Measurements from ENCODE around the gene SLC1A2. TPM values are rescaled to one million over a fixed set of nuclear protein-coding genes. Genes with fewer than 3 reads are reported as not detected.

Gene SLC1A2
- total RNA-seq, 2 donors from 2014 or later: 0.10 to 0.13 TPM

DNA sequence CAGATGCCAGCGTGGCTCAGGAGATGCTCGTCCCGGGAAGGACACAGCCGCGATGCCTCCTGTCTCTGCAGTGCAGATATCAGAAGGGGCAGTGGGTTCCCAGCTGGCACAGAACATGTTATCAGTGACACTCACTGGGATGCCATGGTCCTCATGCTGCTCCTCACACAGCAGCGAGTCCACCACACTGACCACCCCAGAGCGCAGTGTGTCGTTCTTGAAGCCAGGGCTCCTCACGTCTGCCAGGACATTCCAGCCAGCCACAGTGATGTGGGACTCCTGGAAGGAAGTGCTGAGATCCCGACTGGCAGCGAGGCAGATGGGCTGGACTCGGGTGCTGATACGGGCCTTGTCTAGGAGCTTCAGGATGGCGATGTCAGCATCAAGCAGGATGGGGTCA is 13.1 kb upstream of the SLC1A2 start:
- no peak overlapping the region for H3K9ac ChIP-seq (ENCODE audit: low read depth in 2 of 2, low read length in 2 of 2)
- H3K4me1 ChIP-seq: no peaks in the 10 kb centered on the region
- intact Hi-C loops (cut with DNase I): no loop called here
- no peak overlapping the region for H3K27ac ChIP-seq
- TF ChIP-seq CTCF (IDR thresholded peaks at IDR 0.05): no peak
- H3K27me3 ChIP-seq: no peaks in the 10 kb centered on the region
- H3K9me3 ChIP-seq: no peaks in the 10 kb centered on the region
- no peaks in the 10 kb centered on the region for H3K36me3 ChIP-seq
- no peak for DNase-seq
- no peak overlapping the region for H3K4me3 ChIP-seq

GRCh38 chr11:35427071-35427470 is 7.7 kb upstream of the SLC1A2 start:
- no peak overlapping the region for H3K27ac ChIP-seq
- no peak overlapping the region for H3K4me3 ChIP-seq
- no peaks in the 10 kb centered on the region for H3K4me1 ChIP-seq
- no peak for TF ChIP-seq CTCF (IDR thresholded peaks at IDR 0.05)
- peaks cover 9% of the 10 kb centered on the region for H3K27me3 ChIP-seq
- no peaks in the 10 kb centered on the region for H3K9me3 ChIP-seq
- intact Hi-C loops (cut with DNase I): no loop called here
- no peak for DNase-seq
- H3K9ac ChIP-seq (ENCODE audit: low read depth in 2 of 2, low read length in 2 of 2): no peak overlapping the region
- H3K36me3 ChIP-seq: no peaks in the 10 kb centered on the region

DNA sequence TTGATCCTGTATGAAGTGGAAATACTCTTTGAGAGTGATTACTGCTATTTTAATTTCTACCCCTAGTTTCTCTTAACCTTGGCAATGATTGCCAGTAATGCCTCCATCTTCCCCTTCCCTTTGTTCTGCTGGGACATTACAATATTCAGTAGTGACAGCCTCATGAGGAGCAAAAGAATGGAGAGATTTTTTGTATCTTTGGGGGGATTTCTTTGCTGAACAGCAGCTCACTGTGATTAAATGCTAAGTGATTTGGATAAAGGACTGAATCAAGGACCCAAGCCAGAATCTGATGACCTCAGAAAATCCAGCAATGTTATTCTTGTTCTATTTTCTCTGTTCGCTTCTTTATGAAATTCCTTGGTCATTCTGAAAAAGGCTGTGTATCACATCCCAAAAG is 7.0 kb upstream of the SLC1A2 start:
- H3K4me1 ChIP-seq: no peaks in the 10 kb centered on the region
- peaks cover 11% of the 10 kb centered on the region for H3K27me3 ChIP-seq
- H3K36me3 ChIP-seq: no peaks in the 10 kb centered on the region
- no peak overlapping the region for H3K9ac ChIP-seq (ENCODE audit: low read depth in 2 of 2, low read length in 2 of 2)
- intact Hi-C loops (cut with DNase I): no loop called here
- no peaks in the 10 kb centered on the region for H3K9me3 ChIP-seq
- no peak for DNase-seq
- H3K4me3 ChIP-seq: no peak overlapping the region
- TF ChIP-seq CTCF (IDR thresholded peaks at IDR 0.05): no peak
- no peak overlapping the region for H3K27ac ChIP-seq

DNA sequence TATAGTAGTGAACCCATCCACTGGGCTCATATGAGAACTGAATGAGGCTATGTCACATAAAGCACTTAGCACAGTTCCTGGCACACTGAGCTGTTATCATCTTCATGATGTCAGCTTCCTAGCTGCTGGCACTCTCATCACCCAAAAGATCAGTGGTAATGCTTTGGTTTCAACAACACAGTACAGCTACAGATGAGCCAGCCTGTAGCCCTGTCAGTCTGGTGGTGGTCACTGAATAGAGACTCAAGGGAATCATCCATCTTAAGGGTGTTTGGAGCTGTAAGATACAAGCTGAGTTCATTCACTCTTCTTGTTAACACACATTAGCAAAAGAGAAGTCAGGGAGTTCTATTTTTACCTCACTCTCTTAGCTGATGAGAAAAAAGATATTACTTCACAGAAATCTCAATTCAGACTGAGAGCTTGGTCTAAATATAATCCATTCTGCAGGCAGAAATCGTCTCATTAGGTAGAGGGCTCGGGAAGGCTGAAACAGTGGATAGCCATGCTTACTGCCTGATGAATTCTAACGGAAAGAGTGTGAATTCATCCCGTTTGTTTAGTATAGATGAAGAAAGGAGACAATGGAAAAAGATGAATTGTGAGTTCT is 6.3 kb upstream of the SLC1A2 start:
- Histone ChIP-seq H3K27me3 (peaks cover 18% of the 10 kb centered on the region), H3K9me3 (no peaks in the 10 kb centered on the region), H3K36me3 (no peaks in the 10 kb centered on the region), H3K4me3 (no peak overlapping the region), H3K4me1 (no peaks in the 10 kb centered on the region), H3K27ac (no peak overlapping the region), H3K9ac (ENCODE audit: low read depth in 2 of 2, low read length in 2 of 2) (no peak overlapping the region)
- intact Hi-C loops (cut with DNase I): no loop called here
- TF ChIP-seq CTCF (IDR thresholded peaks at IDR 0.05): no peak
- no peak for DNase-seq

- no peaks in the 10 kb centered on the region for H3K36me3 ChIP-seq
- TF ChIP-seq CTCF (IDR thresholded peaks at IDR 0.05): no peak
- no peak overlapping the region for H3K9ac ChIP-seq (ENCODE audit: low read depth in 2 of 2, low read length in 2 of 2)
- H3K27me3 ChIP-seq: peaks cover 31% of the 10 kb centered on the region
- no peak overlapping the region for H3K4me3 ChIP-seq
- DNase-seq: no peak
- no peak overlapping the region for H3K27ac ChIP-seq
- peaks cover 3% of the 10 kb centered on the region for H3K4me1 ChIP-seq
- intact Hi-C loops (cut with DNase I): no loop called here
- H3K9me3 ChIP-seq: no peaks in the 10 kb centered on the region
Measured at GRCh38 chr11:35424157-35424940, 5.0 kb upstream of the SLC1A2 start.
